HG02970 (cell line): ENCODE results near the gene TRAPPC11.

Experiments
- ATAC-seq: cut with Tn5 transposase; IDR thresholded peaks from one replicate; pipeline ENCODE4 v1.9.1; 2021; ENCODE audit warnings: mild to moderate bottlenecking, moderate library complexity, moderate number of reproducible peaks; ENCODE audit not compliant: unreplicated experiment, low FRiP score

TRAPPC11 gene

DNA sequence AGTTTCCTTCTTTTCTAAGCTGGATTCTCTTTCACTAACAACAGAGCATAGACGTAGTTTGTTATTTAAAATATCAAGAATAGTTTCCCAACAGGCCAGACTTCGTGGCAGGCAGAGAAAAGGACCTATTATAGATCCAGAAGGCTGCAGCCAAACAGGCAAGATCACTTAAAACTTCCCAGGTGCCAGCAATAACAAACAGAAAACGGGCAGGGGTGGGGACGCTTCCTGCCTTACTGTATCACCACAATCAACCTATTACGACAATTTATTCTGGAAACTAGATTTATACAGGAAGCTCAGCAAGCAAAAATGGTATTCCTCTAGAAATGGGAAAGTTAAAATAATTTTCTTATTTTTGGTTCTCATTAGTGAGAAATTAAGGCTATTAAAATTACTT is 22.2 kb upstream of the TRAPPC11 start:
- ATAC-seq: no peak

DNA sequence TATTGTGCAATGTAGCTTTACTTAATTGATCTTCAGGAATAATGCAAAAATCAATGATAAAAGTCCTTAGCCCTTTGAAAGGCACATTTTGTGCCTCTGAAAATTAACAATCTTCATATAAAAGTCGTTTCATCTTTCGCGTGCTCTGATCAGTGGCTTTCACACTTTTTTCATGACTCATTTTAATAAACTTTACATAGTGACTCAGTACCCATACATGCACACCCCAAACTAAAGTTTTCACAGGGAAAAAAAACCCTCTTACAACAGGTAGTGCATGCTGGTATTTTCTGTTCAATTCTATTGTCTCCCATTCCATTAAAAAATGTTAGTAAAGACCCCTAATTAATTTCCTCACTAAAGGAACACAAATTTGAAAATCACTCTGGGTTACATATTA is 21.6 kb upstream of the TRAPPC11 start:
- no peak for ATAC-seq

DNA sequence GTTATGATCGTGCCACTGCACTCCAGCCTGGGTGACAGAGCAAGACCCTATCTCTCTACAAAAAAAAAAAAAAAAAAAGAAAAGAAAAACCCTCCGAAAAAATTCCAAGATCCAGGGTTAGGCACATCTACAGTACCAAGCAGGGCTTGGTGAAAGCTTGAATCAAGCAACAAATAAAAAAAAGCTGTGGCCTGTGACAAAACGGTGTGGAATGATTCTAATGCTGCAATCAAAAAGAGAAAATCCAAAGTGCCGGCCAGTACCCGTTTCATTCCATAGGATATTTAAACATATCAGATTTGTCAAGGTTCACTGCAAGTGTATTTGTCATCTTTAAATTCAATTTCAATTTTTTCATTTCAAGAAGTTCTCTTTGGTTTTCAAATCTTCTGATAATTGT is 20.7 kb upstream of the TRAPPC11 start:
- no peak for ATAC-seq

DNA sequence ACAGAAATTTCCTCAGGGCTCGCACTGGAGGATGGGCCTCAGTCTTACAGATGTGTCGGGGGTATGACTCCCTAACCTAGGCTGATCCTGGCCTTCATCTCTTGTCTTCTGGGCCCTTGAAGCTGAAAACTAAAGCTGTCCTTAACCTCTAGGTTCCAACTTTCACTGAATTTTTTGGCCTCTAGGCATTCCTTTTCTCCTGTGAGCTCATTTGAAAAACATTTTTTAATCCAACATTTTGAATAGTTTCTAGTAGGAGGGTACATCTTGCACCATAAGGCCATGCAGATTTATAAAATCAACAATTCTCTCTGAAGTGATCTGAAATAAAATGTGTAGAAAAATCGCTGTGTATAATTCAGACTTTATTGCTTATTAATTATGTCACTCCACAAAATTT is 19.8 kb upstream of the TRAPPC11 start:
- ATAC-seq: no peak

DNA sequence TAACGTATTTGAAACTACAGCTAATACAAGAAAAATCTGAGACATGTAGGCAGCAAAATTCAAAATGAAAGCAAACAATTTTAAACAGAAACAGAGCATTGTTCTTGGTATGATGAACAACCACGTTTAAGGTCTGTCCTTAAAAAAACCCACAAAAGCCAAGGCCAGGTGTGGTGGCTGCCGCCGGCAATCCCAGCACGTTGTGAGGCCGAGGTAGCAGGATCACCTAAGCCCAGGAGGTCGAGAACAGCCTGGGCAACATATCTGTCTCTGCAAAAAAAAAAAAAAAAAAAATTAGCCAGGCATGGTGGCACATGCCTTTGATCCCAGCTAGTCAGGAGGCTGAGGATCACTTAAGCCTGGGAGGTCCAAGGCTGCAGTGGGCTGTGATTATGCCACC is 13.8 kb upstream of the TRAPPC11 start:
- ATAC-seq: no peak

DNA sequence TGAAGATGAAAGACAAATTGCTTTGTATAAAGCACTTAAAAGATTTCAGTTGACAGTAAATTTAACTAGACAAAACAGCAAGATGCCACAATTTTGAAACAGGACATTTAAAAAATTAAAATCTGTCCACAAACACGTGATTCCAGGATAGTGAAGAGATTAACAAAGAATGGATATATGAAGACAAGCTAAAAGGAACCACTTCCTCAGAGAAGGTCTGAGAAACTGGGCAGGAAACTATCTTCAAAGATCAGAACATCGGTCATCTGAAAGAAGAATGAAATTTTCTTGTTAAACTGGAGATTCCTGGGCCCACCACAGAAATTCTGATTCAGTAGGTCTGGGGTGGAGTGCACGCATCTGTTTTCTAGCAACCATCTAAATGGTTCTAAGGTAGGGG is 1.5 kb upstream of the TRAPPC11 start:
- ATAC-seq: no peak

DNA sequence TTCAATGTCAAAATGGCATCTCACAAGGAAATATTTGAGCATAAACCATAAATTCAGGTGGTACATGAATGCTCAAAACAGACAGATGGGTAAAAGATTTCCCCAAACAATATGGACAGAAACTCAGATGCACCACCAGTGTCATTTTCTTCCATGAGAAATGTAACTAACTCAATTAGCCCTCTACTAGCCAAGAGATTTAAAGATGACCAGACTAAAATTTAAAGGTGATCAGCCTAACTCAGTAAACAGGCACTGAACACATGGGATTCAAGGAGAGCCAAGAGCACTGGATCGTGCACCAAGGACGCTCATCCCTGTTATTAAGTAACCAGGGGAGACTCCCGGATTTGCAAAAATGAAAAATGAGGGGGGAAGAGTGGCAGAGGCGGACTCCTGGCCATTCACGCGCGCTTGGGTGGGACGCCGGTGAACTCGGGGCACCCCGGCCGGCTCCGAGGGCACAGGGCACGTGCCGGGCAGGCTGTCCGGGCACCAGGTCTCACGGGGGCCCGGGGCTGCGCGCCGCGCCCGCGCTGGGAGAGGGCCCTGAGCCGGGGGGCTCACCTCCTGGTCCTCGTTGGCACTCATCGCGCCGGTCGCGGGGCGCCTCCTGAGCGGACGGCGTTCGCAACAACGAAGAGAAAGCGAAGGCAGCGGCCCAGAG is 598 bp upstream of the TRAPPC11 start:
- ATAC-seq: no peak

DNA sequence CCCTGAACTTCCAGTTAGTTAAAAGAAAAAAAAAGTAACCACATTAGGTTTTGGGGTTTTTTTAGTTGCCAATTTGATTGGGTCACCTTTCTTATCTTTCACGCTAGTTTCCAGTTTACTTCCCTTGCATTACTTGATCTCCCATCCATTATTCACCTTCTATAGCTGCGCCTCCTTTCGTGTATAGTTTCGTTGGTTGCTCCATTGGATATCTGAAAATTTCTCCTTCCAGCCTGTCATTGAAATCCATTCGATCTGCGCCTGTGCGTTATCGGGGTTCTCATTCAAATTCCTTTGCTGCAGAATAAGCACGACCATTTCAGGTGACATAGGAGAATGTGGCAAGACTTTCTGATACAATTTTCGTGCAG is 764 bp downstream of the TRAPPC11 start:
- ATAC-seq: no peak

DNA sequence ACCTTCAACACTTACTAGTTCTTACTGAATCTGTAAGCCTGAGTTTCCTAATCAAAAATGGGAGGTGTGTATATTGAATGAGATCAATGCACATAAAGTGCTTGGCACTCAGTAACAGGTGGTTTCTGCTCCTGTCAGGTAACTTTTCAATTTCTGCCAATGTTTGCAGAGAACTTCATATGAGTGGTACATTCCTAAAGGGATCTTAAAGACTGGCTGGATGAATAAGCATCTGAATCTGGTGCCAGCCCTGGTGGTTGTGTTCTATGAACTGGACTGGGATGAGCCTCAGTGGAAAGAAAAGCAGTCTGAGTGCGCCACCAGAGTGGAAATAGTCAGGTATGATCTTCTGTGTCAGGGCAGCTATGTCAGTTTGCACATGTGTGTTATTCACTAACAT is 7.0 kb downstream of the TRAPPC11 start:
- ATAC-seq: no peak

DNA sequence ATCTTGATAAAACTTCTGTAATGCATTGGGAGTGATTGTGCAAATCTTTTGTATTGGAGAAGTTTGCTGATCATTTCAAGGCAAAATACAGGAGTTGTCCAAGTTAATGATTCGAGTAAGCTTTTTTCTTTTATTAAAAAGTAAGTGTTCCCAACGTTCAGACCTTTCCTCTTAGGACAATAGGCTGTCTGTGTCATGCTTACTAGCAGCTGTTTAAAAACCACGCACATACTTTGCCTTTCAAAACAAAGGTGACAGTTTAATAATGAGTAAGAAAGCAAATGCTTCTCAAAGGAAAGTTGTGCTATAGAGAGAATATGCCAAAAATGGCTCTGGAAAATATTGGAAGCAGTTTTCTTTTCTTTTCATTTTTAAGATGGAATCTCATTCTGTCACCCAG is 11.2 kb downstream of the TRAPPC11 start:
- ATAC-seq: no peak

DNA sequence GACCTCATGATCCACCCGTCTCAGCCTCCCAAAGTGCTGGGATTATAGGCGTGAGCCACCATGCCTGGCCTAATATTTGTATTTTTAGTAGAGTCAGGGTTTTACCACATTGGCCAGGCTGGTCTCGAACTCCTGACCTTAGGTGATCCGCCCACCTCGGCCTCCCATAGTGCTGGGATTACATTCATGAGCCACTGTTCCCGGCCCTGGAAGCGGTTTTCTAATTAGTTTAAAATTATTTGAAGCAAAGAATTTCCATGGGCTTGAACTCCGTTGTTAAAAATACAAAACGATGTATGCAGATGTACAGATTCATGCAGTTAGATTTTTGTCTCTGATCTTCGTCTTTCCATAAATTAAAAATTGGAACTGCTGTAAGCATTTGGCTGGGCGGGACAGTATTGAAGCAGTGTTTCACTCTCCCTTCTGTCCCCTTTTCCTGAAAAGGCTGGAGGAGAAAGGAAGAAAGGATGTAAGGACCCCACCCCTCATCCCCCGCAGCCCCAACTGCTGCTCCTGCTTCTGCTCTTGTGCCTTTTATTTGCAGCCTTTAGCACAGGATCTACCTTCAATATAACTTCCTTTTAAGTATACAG is 12.0 kb downstream of the TRAPPC11 start:
- no peak for ATAC-seq

DNA sequence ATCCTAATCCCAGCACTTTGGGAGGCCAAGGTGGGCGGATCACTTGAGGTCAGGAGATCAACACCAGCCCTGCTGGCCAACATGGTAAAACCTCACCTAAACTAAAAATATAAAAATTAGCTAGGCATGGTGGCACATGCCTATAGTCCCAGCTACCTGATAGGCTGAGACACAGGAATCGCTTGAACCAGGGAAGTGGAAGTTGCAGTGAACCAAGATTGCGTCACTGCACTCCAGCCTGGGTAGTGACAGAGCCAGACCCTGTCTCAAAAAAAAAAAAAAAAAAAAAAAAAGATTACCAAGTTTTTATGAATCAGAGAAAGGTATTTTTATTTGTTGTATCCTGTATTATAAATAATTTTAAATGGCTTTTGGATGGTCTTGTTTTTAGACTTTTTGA is 15.1 kb downstream of the TRAPPC11 start:
- no peak for ATAC-seq

DNA sequence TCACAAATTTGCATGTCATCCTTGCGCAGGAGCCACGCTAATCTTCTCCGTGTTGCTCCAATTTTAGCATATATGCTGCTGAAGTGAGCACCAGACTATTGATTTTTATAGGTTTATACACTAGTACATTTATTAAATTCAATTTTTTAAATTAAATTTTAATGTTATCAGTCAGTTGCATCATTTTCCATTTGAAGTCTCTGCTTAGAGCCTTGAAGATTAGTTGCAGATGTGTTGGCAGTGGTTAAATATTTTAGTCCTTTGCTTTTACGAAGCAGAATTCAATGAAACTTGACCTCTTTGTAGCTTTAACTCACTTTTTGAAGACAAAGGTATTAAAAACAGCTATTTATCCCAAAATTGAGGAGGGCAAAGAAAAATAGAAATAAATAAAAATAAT is 16.5 kb downstream of the TRAPPC11 start:
- ATAC-seq: no peak

DNA sequence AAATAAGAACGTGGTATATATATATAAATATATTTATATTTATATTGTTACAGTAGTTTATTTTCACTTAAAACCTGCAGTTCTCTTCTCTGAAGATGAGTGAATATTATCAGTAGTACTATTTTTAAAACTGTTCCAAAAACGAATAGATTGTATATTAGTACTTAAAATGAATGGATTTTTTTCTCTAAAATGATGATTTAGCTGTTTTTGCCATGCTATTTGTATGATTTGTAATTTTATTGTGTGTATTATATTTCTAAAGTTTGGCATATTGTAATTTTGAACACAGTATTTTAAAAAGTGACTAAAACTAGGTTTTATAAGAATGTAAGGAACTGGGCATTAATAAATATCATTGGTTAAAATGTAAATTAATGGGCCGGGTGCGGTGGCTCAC is 22.0 kb downstream of the TRAPPC11 start:
- ATAC-seq: no peak

DNA sequence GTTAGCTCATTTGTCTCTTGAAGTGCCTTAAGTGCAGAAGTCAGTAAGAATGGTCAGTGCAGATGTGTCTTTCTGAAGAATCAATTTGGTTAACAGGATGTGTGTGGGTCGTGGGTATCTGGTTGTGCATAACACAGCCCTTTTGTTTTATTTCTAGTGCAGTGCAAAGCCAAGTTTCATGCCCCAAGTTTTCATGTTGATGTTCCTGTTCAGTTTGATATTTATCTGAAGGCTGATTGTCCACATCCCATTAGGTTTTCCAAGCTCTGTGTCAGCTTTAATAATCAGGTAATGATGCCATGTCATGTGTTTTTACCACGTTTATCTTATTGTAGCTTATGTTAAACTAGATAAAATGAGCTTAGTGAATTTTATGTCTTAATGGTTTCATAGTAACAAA is 27.4 kb downstream of the TRAPPC11 start:
- no peak for ATAC-seq

DNA sequence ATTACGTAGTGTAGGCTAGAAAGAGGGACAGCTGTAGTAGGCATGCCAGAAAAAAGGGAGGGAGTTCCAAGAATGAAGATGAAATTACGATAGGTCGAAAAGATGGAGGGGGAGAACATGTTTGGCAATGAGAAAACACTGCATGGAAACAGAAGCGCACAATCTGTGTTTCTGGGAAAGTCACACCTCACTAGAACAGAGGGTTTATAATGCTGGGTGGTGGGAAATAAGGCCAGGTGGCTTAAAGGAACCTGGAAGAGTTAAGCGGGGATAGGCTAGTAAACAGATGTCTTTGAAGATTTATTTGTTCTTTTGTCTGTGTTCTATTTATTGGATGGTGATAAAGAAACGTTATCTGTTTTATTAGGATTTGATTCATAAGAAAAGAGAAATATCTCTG is 29.1 kb downstream of the TRAPPC11 start:
- no peak for ATAC-seq

DNA sequence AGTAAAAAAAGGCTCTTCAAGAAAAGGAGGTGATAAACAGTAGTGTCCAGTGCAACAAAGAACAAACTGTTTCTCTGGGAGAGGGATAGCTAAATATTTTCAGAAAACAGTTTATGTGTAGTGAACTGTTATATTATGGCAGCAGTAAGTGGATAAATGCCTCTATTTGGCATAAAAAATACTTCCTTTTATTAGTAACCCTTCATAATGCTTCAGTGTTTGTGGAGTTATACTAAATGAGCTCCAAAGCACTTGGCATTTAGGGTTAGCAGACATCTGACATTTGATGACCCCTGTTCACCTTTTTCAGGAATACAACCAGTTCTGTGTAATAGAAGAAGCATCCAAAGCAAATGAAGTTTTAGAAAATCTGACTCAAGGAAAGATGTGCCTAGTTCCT is 31.9 kb downstream of the TRAPPC11 start:
- no peak for ATAC-seq

DNA sequence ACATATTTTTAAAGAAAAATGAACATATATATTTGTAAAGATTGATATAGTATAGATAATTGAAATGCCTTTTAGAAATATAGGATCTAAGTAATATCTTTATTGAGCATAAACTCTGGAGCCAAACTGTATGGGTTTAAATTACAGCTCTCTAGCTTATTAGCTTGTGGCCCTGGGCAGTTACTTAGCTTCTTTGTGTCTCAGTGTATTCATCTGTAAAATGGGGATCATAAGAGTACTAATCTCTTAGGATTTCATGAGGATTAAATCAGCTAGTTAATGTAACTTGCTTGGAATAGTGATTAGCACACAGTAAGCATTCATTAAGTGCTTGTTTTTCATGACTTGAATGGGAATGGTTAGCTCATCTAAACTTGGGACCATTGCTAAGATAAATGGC is 32.8 kb downstream of the TRAPPC11 start:
- no peak for ATAC-seq

DNA sequence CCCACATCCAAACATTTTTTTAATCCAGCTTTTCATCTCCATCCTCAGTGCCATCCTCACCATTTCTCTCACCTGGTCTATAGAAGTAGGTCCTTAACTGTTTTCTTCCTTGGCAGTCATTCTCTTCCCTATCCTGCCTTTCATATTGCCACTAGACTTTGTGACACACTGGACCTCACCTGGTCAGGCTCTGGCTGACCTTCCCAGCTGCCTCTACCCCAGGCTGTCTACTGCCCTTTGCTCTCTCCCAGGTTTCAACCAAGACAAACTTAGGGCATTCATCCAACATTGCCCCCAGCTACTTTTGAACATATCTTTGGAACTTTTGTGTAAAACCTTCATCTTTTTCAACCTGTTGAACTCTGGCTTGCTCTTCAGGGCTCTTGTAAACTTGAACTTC is 39.8 kb downstream of the TRAPPC11 start:
- no peak for ATAC-seq

DNA sequence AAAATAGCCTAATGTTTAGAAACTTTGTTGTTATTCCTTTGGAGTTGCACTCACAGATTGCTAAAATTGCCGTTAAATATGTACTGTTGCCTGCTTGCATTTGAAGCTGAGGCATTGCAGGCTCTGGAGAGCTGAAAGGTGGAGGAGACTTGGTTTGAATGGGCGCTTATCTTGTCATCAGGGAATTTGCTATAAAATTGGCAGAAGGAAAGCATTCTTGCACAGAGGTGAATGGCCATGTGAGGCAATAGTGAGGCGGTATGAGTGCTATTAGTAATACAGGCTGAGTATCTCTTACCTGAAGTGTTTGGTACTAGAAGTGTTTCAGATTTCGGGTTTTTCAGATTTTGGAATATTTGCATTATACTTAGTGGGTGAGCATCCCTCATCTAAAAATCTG is 41.3 kb downstream of the TRAPPC11 start:
- no peak for ATAC-seq

DNA sequence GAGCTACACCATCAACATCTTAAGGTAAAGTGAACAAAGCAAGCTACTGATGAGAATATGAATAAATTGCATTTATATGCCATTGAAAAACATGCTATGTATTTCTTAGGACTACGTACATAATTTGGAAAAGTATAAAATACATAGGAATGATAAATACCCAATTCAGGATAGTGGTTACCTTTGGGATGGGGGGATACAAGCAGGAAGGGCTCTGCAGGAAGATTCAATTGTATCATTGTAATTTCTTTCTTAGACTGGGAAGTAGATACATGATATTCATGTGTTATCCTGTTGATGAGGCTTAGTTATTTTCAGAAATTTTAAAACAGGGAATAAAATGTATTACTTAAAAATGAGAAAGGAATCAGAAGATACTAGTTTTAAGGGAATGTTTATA is 43.4 kb downstream of the TRAPPC11 start:
- ATAC-seq: no peak

DNA sequence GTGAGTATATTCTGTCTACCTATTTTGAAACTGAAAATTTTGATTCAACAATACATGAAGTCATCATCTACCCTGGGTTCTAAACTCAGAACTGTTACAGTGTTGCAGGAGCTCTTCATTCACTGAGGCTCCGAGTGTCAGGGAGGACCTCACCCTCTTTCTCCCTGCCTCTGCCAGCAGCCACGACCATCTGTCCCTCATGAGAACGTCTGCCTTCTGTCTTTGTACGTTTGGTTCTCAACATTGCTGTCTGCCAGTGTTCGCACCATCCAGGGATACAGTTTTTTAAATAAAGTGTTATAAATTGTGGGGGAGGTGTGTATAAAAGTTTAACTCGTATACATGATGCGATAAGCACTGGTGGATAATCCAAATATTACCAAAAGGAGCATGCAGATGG is 55.5 kb downstream of the TRAPPC11 start:
- ATAC-seq: no peak

DNA sequence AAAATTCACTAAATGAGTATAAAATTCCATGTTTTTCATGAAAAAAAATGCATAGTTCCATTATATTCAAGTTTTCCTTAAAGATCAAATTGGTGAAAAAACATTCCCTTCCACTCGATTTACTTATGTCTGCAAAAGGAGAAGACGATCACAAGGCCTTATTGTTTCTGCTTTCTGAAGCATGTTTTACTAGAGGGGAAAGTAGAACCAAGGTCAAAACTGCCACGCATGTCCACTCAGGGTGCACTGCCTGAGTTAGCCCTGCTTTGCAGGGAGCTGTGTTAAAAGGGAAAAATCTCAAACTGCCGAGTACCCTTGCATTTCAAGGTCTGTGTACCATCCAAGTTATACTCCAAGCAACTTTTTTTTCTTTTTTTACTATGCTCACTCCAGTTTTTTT is 57.2 kb downstream of the TRAPPC11 start:
- no peak for ATAC-seq
